Measurements from ENCODE around the gene TMTC2.

Gene TMTC2

DNA sequence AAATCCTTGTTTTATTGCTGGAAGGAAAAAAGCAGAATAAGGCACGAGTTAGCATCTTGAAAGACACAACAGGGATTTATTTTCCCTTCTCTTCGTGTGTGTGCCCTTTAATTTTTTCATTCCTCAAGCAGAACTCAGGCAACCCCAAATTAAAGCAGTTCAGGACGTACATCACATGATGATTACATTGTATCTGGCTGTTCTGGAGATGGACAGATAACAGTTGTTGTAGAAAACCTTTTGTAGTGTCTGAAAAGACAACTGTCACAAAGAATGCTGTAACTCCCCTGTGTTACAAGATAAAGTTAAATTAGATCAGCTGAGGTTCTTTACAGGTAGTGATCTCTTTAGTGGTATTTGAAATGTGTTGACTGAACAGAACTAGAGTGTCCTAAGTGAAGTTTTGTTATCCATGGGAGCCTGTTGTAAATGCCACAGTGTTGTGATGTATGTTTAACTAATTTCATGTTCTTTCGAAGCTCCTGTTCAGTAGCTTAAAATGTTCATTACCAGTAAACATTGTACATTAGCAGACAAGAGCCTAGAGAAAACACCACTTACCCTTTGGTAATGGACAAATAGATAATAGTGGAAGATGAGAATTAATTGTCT, 58.5 kb downstream of the TMTC2 start:
- Histone ChIP-seq H3K36me3 (ENCODE audit: low read length) (no peaks in the 10 kb centered on the region), H3K4me3 (ENCODE audit: insufficient read depth, low read length, poor library complexity, severe bottlenecking) (no peak overlapping the region), H3K27ac (ENCODE audit: low read depth, low read length) (no peak overlapping the region), H3K9me2 (replicated peaks; ENCODE audit: insufficient read depth, low read length) (no peaks in the 10 kb centered on the region), H3K9me3 (ENCODE audit: insufficient read depth, low read length) (no peaks in the 10 kb centered on the region), H3K4me2 (ENCODE audit: low read depth, low read length, poor library complexity, severe bottlenecking) (no peak overlapping the region), H4K20me1 (ENCODE audit: low read depth, low read length) (no peaks in the 10 kb centered on the region), H3F3A (ENCODE audit: insufficient read depth) (no peaks in the 10 kb centered on the region), H2AFZ (ENCODE audit: low read depth, low read length, severe bottlenecking) (no peak overlapping the region), H3K79me2 (ENCODE audit: insufficient read depth, low read length) (no peaks in the 10 kb centered on the region), H3K9ac (ENCODE audit: low read length) (no peak overlapping the region), H3K27me3 (ENCODE audit: low read length) (no peaks in the 10 kb centered on the region)
- TF ChIP-seq EZH2phosphoT487 (conservative IDR thresholded peaks at IDR 0.05; ENCODE audit: low read length), result no peak
- TF ChIP-seq, protein P1, sequence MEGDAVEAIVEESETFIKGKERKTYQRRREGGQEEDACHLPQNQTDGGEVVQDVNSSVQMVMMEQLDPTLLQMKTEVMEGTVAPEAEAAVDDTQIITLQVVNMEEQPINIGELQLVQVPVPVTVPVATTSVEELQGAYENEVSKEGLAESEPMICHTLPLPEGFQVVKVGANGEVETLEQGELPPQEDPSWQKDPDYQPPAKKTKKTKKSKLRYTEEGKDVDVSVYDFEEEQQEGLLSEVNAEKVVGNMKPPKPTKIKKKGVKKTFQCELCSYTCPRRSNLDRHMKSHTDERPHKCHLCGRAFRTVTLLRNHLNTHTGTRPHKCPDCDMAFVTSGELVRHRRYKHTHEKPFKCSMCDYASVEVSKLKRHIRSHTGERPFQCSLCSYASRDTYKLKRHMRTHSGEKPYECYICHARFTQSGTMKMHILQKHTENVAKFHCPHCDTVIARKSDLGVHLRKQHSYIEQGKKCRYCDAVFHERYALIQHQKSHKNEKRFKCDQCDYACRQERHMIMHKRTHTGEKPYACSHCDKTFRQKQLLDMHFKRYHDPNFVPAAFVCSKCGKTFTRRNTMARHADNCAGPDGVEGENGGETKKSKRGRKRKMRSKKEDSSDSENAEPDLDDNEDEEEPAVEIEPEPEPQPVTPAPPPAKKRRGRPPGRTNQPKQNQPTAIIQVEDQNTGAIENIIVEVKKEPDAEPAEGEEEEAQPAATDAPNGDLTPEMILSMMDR (IDR thresholded peaks at IDR 0.05; ENCODE audit: insufficient read depth, low read length, poor library complexity, severe bottlenecking), result no peak

DNA sequence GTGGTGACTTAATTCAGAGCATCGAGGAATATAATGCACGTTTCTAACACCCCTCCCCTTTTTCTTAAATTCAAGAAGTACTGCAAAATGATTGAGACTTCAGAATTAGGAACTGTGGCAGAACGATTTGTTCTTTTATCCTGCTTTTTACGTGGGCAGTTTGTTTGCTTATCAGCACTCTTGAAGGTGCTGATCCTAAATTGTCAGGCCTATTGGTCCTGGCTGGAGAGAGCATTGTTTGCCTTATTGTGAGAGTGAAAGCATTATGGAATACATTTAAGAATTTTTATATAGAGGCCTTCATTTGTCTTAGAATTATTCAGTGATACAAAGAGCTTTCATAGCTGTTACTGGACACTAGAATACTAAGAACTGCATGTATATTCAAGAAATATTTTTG, 59.1 kb downstream of the TMTC2 start:
- no peak overlapping the region for H3K27ac ChIP-seq (ENCODE audit: low read depth, low read length)
- H3K4me3 ChIP-seq (ENCODE audit: insufficient read depth, low read length, poor library complexity, severe bottlenecking), result no peak overlapping the region
- no peak overlapping the region for H3K9ac ChIP-seq (ENCODE audit: low read length)
- H3F3A ChIP-seq (ENCODE audit: insufficient read depth), result no peaks in the 10 kb centered on the region
- H4K20me1 ChIP-seq (ENCODE audit: low read depth, low read length), result no peaks in the 10 kb centered on the region
- H3K79me2 ChIP-seq (ENCODE audit: insufficient read depth, low read length), result no peaks in the 10 kb centered on the region
- H3K9me2 ChIP-seq (replicated peaks; ENCODE audit: insufficient read depth, low read length), result no peaks in the 10 kb centered on the region
- no peak overlapping the region for H2AFZ ChIP-seq (ENCODE audit: low read depth, low read length, severe bottlenecking)
- no peaks in the 10 kb centered on the region for H3K36me3 ChIP-seq (ENCODE audit: low read length)
- no peaks in the 10 kb centered on the region for H3K27me3 ChIP-seq (ENCODE audit: low read length)
- no peak overlapping the region for H3K4me2 ChIP-seq (ENCODE audit: low read depth, low read length, poor library complexity, severe bottlenecking)
- no peaks in the 10 kb centered on the region for H3K9me3 ChIP-seq (ENCODE audit: insufficient read depth, low read length)
- no peak for TF ChIP-seq EZH2phosphoT487 (conservative IDR thresholded peaks at IDR 0.05; ENCODE audit: low read length)
- TF ChIP-seq, protein P1 (IDR thresholded peaks at IDR 0.05; ENCODE audit: insufficient read depth, low read length, poor library complexity, severe bottlenecking), result no peak

DNA sequence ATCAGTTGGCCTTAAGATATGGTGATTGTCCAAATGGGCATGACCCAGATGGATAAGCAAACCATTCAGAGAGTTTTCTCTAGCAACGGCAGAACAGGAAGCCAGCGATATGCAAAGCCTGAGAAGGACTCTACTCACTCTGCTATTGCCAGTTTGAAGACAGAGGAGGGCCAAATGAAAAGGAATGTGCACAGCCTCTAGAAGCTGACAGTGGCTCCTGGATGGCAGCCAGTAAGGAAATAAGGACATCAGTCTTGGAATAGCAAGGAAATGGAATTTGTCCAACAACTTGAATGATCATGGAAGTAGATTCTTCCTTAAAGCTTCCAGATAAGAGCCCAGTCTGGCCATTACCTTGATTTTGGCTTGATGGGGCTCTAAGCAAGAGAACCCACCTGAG, 60.0 kb downstream of the TMTC2 start:
- Histone ChIP-seq H3K36me3 (ENCODE audit: low read length) (no peaks in the 10 kb centered on the region), H3K9me3 (ENCODE audit: insufficient read depth, low read length) (no peaks in the 10 kb centered on the region), H3K27me3 (ENCODE audit: low read length) (no peaks in the 10 kb centered on the region), H4K20me1 (ENCODE audit: low read depth, low read length) (no peaks in the 10 kb centered on the region), H3K9me2 (replicated peaks; ENCODE audit: insufficient read depth, low read length) (no peaks in the 10 kb centered on the region), H3K79me2 (ENCODE audit: insufficient read depth, low read length) (no peaks in the 10 kb centered on the region), H3K4me2 (ENCODE audit: low read depth, low read length, poor library complexity, severe bottlenecking) (no peak overlapping the region), H2AFZ (ENCODE audit: low read depth, low read length, severe bottlenecking) (no peak overlapping the region), H3K27ac (ENCODE audit: low read depth, low read length) (no peak overlapping the region), H3K9ac (ENCODE audit: low read length) (no peak overlapping the region), H3K4me3 (ENCODE audit: insufficient read depth, low read length, poor library complexity, severe bottlenecking) (no peak overlapping the region), H3F3A (ENCODE audit: insufficient read depth) (no peaks in the 10 kb centered on the region)
- TF ChIP-seq EZH2phosphoT487 (conservative IDR thresholded peaks at IDR 0.05; ENCODE audit: low read length), result no peak
- TF ChIP-seq, protein P1 (IDR thresholded peaks at IDR 0.05; ENCODE audit: insufficient read depth, low read length, poor library complexity, severe bottlenecking), result no peak

All from SU-DHL-6 (cell line).